GM21576 (cell line): ENCODE measurements around the gene SLC9A3.
A peak's percentile ranks its signal among the peaks of the same experiment; 100 is the strongest.

Source experiments
- ATAC-seq: cut with Tn5 transposase; IDR thresholded peaks from one replicate; pipeline ENCODE4 v1.9.1; 2021; ENCODE audit warnings: mild to moderate bottlenecking, moderate library complexity; ENCODE audit not compliant: unreplicated experiment

The SLC9A3 gene

GRCh38 chr5:464843-465590 is 59.2 kb downstream of the SLC9A3 start:
- ATAC-seq = no peak

GRCh38 chr5:464446-464842 is 59.8 kb downstream of the SLC9A3 start:
- no peak for ATAC-seq

GRCh38 chr5:463952-464351 is 60.3 kb downstream of the SLC9A3 start:
- ATAC-seq = no peak

- ATAC-seq = no peak
Observed at GRCh38 chr5:463301-463700, 60.9 kb downstream of the SLC9A3 start.

GRCh38 chr5:462051-462481 is 62.2 kb downstream of the SLC9A3 start:
- no peak for ATAC-seq

GRCh38 chr5:460273-460625 is 64.0 kb downstream of the SLC9A3 start:
- no peak for ATAC-seq

- ATAC-seq = no peak
Observed at GRCh38 chr5:459562-460272, 64.5 kb downstream of the SLC9A3 start.

GRCh38 chr5:458547-459353 is 65.5 kb downstream of the SLC9A3 start:
- ATAC-seq = peak; percentile 61

- no peak for ATAC-seq
Observed at GRCh38 chr5:457195-457961, 66.9 kb downstream of the SLC9A3 start.

GRCh38 chr5:456351-457194 is 67.7 kb downstream of the SLC9A3 start:
- no peak for ATAC-seq

- ATAC-seq = no peak
Observed at GRCh38 chr5:455806-456205, 68.4 kb downstream of the SLC9A3 start.

GRCh38 chr5:454936-455335 is 69.3 kb downstream of the SLC9A3 start:
- ATAC-seq = no peak

GRCh38 chr5:453725-454481 is 70.3 kb downstream of the SLC9A3 start:
- ATAC-seq = no peak

GRCh38 chr5:452978-453710 is 71.1 kb downstream of the SLC9A3 start:
- no peak for ATAC-seq

- no peak for ATAC-seq
Observed at GRCh38 chr5:451587-452458, 72.4 kb downstream of the SLC9A3 start.

- ATAC-seq = no peak
Observed at GRCh38 chr5:449151-449550, 75.1 kb downstream of the SLC9A3 start.

GRCh38 chr5:448766-449090 is 75.5 kb downstream of the SLC9A3 start:
- ATAC-seq = no peak
